AG08395 (cell line): Measurements from ENCODE around the gene RFT1.

Source experiments
- DNase-seq: peaks from one replicate; pipeline ENCODE4 v3.0.0; 2012; ENCODE audit warnings: mixed read lengths, low spot score

Gene RFT1

GRCh38 chr3:53122933-53123305 lies 7.3 kb downstream of the RFT1 start:
- DNase-seq = no peak

GRCh38 chr3:53122255-53122932 lies 7.8 kb downstream of the RFT1 start:
- DNase-seq = no peak

GRCh38 chr3:53120336-53120735 lies 9.9 kb downstream of the RFT1 start:
- DNase-seq = no peak

GRCh38 chr3:53116956-53117355 lies 13.3 kb downstream of the RFT1 start:
- no peak for DNase-seq

- peak; percentile 43 for DNase-seq
Measured at GRCh38 chr3:53114412-53115074, 15.7 kb downstream of the RFT1 start.

GRCh38 chr3:53114011-53114400 lies 16.2 kb downstream of the RFT1 start:
- peak; percentile 88 for DNase-seq

- DNase-seq = no peak
Measured at GRCh38 chr3:53113293-53114010, 16.8 kb downstream of the RFT1 start.

GRCh38 chr3:53111822-53112221 lies 18.4 kb downstream of the RFT1 start:
- DNase-seq = no peak

GRCh38 chr3:53109891-53110771 lies 20.1 kb downstream of the RFT1 start:
- peak; percentile 83 for DNase-seq

- DNase-seq = peak; percentile 68
Measured at GRCh38 chr3:53109190-53109589, 21.0 kb downstream of the RFT1 start.

GRCh38 chr3:53104762-53105161 lies 25.5 kb downstream of the RFT1 start:
- no peak for DNase-seq

- DNase-seq = peak; percentile 13
Measured at GRCh38 chr3:53103397-53104296, 26.6 kb downstream of the RFT1 start.

- peak; percentile 52 for DNase-seq
Measured at GRCh38 chr3:53102601-53103147, 27.6 kb downstream of the RFT1 start.

GRCh38 chr3:53101956-53102355 lies 28.3 kb downstream of the RFT1 start:
- DNase-seq = no peak

GRCh38 chr3:53100818-53101466 lies 29.3 kb downstream of the RFT1 start:
- no peak for DNase-seq

- no peak for DNase-seq
Measured at GRCh38 chr3:53097887-53098286, 32.3 kb downstream of the RFT1 start.

GRCh38 chr3:53092942-53093341 lies 37.3 kb downstream of the RFT1 start:
- DNase-seq = no peak

GRCh38 chr3:53092216-53092615 lies 38.0 kb downstream of the RFT1 start:
- no peak for DNase-seq

GRCh38 chr3:53091011-53091410 lies 39.2 kb downstream of the RFT1 start:
- DNase-seq = no peak

- no peak for DNase-seq
Measured at GRCh38 chr3:53089511-53089910, 40.7 kb downstream of the RFT1 start.
